HepG2 (cell line): Measurements from ENCODE around the gene IL4I1. TPM values are rescaled to one million over a fixed set of nuclear protein-coding genes. Genes with fewer than 3 reads are reported as not detected.
A peak's percentile ranks its signal among the peaks of the same experiment; 100 is the strongest.

Experiments used
- FOXA1 ChIP-seq, 2 experiments: fragments of 450-650 bp in 1 of 2; sonication (generic) in 1 of 2; formaldehyde crosslinking in 1 of 2; IDR thresholded peaks; 2 replicates each; pipeline versions ENCODE4 v1.4.0 to v1.6.1; 2016 to 2020; ENCODE audit warnings: missing genetic modification reagents in 1 of 2
- GABPA ChIP-seq, 2 experiments: IDR thresholded peaks; 2 replicates each; pipeline ENCODE4 v1.6.1; 2011 to 2016; ENCODE audit warnings: low read depth in 2 of 2, low read length in 1 of 2, missing biosample characterization in 1 of 2, missing genetic modification characterization in 1 of 2
- MLX ChIP-seq: IDR thresholded peaks from 2 replicates; pipeline ENCODE4 v1.6.1; 2016
- MXD1 ChIP-seq: sonication (generic); formaldehyde crosslinking; IDR thresholded peaks from 2 replicates; pipeline ENCODE4 v1.4.0; 2020; ENCODE audit warnings: mild to moderate bottlenecking, missing genetic modification reagents
- NFRKB ChIP-seq: fragments of 450-650 bp; IDR thresholded peaks from 2 replicates; pipeline ENCODE4 v1.6.1; 2017
- PHF20 ChIP-seq: sonication (generic); formaldehyde crosslinking; IDR thresholded peaks from 2 replicates; pipeline ENCODE4 v1.5.0; 2020; ENCODE audit warnings: mild to moderate bottlenecking, missing genetic modification reagents
- SALL1 ChIP-seq: sonication (generic); formaldehyde crosslinking; IDR thresholded peaks from 2 replicates; pipeline ENCODE4 v1.8.0; 2022; ENCODE audit warnings: mild to moderate bottlenecking, missing genetic modification reagents
- SMYD3 ChIP-seq: sonication (generic); formaldehyde crosslinking; IDR thresholded peaks from 2 replicates; pipeline ENCODE4 v1.8.1; 2023; ENCODE audit warnings: mild to moderate bottlenecking, missing genetic modification reagents
- TMF1 ChIP-seq: sonication (generic); formaldehyde crosslinking; IDR thresholded peaks from 2 replicates; pipeline ENCODE4 v1.8.1; 2022; ENCODE audit warnings: low read depth, missing genetic modification reagents
- ZBTB43 ChIP-seq: sonication (generic); formaldehyde crosslinking; conservative IDR thresholded peaks from 2 replicates; pipeline ENCODE4 v1.4.0; 2020; ENCODE audit warnings: missing genetic modification reagents
- ZNF407 ChIP-seq: sonication (generic); formaldehyde crosslinking; IDR thresholded peaks from one replicate; pipeline ENCODE4 v1.5.1; 2020; ENCODE audit warnings: mild to moderate bottlenecking, missing genetic modification reagents; ENCODE audit errors: not compliant biosample characterization
- ZNF607 ChIP-seq: sonication (generic); formaldehyde crosslinking; IDR thresholded peaks from 2 replicates; pipeline ENCODE4 v1.5.1; 2020; ENCODE audit warnings: missing genetic modification reagents, mild to moderate bottlenecking, borderline replicate concordance
- ZNF674 ChIP-seq: sonication (generic); formaldehyde crosslinking; IDR thresholded peaks from 2 replicates; pipeline ENCODE4 v1.5.0; 2020; ENCODE audit warnings: low read depth, mild to moderate bottlenecking, missing genetic modification reagents
- polyA plus RNA-seq, 8 experiments: library from polyadenylated mRNA; depleted of rRNA in 3 of 8; stranded (reverse) in 7 of 8; unstranded in 1 of 8; fragments of >200 nt; fragmentation: Illumina TruSeq in 4 of 8; extraction: Trizol in 4 of 8; gene quantifications; 2 replicates each; pipeline versions ENCODE4 v1.2.1 to v1.2.3, GENCODE V29; 2011 to 2016; ENCODE audit warnings: low read depth in 4 of 8, missing spikeins in 1 of 8, mixed read lengths in 1 of 8; ENCODE audit not compliant: insufficient read depth in 1 of 8
- total RNA-seq, 5 experiments: library from RNA; depleted of rRNA; stranded (reverse); fragments of >200 nt; fragmentation: Illumina TruSeq; extraction: Trizol; gene quantifications; 2 replicates each; pipeline ENCODE4 v1.2.3, GENCODE V29; 2016; ENCODE audit warnings: low read depth in 1 of 5

The IL4I1 gene
- total and polyA plus RNA-seq, 2 of the 13 experiments (the other 11 are each of a cell fraction or from before 2014, with no cell fraction given) = not detected

DNA sequence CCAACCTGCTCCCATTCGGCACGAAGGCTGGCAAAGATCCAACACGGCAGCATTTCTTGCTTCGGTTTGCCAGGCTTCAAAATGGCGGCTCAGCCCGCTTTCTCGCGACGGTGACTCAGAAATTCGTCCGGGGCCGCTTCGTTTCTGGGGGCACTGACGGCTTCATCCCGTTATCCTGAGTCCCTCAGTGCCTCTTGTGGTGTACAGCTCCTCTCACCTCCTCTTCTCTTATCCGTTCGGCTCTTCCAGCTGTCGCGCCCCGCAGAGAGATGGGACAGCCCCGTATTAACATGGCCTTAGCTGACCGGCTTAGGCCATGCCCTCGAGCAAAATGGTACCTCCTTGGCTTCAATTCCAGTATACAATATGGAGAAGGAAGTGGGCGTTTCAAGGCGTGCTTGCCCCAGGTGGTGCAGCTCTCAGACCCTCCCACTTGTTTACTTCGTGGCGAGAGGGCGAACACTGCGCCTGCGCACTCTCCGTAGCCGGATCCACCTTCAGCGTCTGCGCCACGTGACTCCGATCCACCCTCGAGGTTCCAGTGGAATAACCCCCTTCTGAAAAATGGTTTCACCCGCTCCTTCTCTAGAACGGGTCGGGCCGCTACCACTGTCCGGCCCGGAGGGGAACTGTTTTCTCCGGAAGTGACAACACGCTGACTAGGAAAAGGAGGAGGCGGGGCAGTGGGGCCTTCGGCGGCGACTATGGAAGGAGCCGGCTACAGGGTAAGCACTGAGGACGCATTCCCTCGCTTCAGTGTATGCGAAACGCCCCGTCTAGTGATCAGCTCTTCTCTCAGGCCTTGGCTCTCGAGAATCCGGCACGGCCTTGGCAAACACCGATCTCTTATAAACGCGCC is 19.4 kb downstream of the IL4I1 start, which contains the start of the genes AKT1S1 and TBC1D17 (continued):
- no peak for TF ChIP-seq ZNF407
- no peak; the same call in 1 of the 2 replicates for TF ChIP-seq ZNF607
- TF ChIP-seq ZNF674 (CRISPR knock-in tag) = no peak
- peak; percentile 61; the same call in 1 of the 2 replicates for TF ChIP-seq TMF1 (CRISPR knock-in tag)
- peak; percentile 64 for TF ChIP-seq GABPA (IDR thresholded peaks at IDR 0.05; ENCODE audit: low read depth, low read length)
- peak; percentile 96 for TF ChIP-seq GABPA (CRISPR knock-in tag; IDR thresholded peaks at IDR 0.05; ENCODE audit: low read depth)
- no peak for TF ChIP-seq FOXA1 (IDR thresholded peaks at IDR 0.05)
- peak; percentile 94 for TF ChIP-seq FOXA1 (CRISPR knock-in tag; IDR thresholded peaks at IDR 0.05)
- TF ChIP-seq SMYD3 (CRISPR knock-in tag) = peak; percentile 49; the same call in 1 of the 2 replicates
- no peak; the same call in 1 of the 2 replicates for TF ChIP-seq MXD1 (CRISPR knock-in tag)
- 0 out of 2 replicates have a peak, but pooled peaks have one; percentile 28 for TF ChIP-seq SALL1 (CRISPR knock-in tag)
- 0 out of 2 replicates have a peak, but pooled peaks have one; percentile 56 for TF ChIP-seq ZBTB43
- peak; percentile 65 for TF ChIP-seq PHF20 (CRISPR knock-in tag)
- TF ChIP-seq NFRKB = peak; percentile 35
- TF ChIP-seq MLX (CRISPR knock-in tag) = peak; percentile 69
